GM18861 (cell line): Measurements from ENCODE around the gene MARK4.
"Not testable (repeated sequence)": the region's sequence is repeated elsewhere in the genome, so short reads cannot be mapped to it uniquely, and the experiment has no call there.

ENCODE experiments used
- ATAC-seq: cut with Tn5 transposase; IDR thresholded peaks from one replicate; pipeline ENCODE4 v1.9.1; 2021; ENCODE audit not compliant: unreplicated experiment

The MARK4 gene

DNA sequence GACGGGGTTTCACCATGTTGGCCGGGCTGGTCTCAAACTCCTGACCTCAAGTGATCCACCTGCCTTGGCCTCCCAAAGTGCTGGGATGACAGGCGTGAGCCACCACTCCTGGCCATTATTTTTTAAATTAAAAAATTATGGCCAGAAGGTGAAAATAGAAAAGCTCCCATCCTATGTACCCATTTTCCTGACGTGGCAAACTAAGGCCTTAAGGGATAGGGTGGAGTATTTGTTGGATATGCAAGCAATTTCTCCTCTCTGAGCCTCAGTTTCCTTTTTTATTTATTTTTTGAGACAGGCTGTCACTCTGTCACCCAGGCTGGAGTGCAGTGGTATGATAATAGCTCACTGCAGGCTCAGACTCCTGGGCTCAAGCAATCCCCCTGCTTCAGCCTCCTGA lies 83.8 kb downstream of the MARK4 start:
- ATAC-seq: not testable (repeated sequence)

DNA sequence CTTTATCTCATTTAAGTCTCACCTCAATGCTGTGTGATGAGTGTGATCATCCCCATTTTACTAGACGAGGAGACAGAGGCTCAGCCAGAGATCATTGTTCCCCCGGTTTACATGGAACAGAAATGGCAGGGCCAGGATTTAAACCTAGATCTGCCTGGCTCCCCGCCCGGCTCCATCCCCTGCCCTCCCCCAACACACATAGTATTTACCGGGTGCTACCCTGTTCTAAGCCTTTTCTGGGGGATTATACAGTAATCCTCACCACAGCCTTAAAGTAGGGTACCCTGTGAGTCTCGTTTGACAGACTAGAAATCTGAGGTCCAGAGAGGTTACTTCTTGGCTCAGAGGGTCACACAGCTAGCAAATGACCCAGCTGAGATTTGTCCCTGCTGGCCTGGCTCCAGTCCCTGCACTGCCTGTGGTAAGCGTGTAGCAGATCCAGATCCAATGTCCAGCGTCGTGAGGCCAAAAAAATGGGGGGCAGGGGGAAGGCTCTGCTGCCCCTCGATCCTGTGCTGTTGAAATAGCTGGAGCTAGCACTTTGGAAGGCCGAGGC lies 85.7 kb downstream of the MARK4 start:
- ATAC-seq: no peak

DNA sequence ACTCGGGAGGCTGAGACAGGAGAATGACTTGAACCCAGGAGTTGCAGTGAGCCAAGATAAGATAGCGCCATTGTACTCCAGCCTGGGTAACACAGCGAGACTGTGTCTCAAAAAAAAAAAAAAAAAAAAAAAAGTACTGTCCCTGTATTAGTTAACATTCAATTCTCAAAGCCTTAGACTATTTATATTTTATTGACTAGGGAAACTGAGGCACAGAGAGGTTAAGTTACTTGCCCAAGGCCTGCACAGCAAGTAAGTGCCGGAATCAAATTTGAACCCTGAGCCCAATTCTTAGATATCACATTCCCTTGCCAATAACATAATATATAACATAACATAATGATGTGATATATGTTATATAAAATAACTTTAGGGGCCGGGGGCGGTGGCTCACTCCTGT lies 88.6 kb downstream of the MARK4 start:
- ATAC-seq: no peak

DNA sequence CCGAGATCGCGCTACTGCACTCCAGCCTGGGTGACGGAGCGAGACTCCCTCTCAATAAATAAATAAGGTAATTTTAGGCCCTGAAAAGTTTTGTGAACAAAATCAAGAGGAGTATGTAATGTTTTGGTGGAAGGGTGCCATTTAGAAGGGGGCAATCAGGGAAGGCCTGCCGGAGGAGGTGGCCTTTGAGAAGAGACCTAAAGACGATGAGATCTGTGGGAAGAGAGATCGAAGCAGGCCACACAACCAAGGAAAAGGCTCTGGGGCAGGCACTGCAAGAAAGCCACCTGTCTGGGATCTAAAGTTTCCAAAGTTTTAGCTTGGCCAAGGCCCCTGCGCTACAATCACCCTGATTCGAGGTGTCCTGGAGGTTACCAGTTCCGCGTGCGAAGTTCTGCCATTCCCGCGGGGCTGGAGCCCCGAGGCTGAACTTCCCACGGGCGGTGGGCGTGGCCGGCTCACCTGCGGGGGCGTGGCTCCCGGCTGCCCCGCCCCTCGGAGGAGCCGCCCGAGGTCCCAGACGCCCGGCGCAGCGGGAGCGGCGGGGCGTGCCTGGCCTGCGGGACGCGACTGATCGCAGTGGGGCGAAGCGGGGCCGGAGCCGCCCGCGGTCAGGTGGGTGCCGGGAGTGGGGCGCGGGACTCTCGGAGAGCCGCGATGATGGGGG lies 89.3 kb downstream of the MARK4 start, which contains the start of gene KLC3:
Gene KLC3 (plus strand): TSS at position 519 of the 667 bp plus-strand sequence. CDS start 4,792 bp downstream, outside the sequence.
- ATAC-seq: no peak

GRCh38 chr19:45340899-45341453 lies 89.9 kb downstream of the MARK4 start:
- ATAC-seq: no peak

GRCh38 chr19:45342911-45343310 lies 91.8 kb downstream of the MARK4 start:
- ATAC-seq: no peak

- ATAC-seq: no peak
Measured at GRCh38 chr19:45344621-45345505, 93.8 kb downstream of the MARK4 start.

GRCh38 chr19:45345506-45345860 lies 94.4 kb downstream of the MARK4 start:
- no peak for ATAC-seq

DNA sequence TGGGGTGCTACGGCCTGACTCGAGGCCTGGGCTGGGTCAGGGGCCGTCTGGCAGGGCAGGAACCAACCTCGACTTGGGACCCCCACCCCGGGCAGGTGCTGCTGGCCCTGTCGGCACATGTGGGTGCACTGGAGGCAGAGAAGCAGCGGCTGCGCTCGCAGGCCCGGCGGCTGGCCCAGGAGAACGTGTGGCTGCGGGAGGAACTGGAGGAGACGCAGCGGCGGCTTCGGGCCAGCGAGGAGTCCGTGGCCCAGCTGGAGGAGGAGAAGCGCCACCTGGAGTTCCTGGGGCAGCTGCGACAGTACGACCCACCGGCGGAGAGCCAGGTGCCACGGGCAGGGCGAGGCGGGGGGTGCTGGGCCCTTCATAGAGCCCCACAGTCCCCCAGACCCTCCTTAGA lies 95.4 kb downstream of the MARK4 start:
- no peak for ATAC-seq

DNA sequence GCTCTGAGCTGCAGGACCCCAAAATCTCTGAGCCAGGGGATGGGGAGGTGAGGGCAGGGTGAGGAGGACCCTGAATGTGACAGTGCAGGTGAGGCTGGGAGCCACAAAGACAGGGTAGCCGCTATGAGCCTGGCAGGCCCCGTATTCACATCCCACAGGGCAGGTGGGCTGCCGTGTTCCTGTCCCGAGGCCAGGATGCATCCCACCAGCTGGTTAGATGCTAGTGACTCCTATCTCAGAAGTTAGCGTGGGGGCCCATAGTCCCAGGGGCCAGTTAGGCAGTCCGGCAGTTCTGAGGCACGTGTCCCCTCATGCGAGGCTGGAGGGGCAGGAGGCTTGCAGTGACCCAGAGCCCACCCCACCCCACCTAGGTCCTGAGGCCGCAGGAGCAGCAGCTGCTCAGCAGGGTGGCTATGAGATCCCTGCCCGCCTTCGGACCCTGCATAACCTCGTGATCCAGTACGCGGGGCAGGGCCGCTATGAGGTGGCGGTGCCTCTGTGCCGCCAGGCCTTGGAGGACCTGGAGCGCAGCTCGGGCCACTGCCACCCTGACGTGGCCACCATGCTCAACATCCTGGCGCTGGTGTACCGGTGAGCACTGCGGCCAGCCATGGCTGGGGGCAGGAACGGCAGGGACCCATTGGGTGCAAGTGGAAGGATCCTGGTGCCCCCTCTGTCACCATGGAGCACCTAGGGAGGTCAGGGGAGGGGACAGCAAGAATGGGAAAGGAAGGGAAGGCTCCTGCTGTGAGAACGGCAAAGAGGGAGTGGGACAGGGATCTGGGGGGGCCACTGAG lies 96.7 kb downstream of the MARK4 start:
- no peak for ATAC-seq

- ATAC-seq: no peak
Measured at GRCh38 chr19:45348367-45349125, 97.5 kb downstream of the MARK4 start.

DNA sequence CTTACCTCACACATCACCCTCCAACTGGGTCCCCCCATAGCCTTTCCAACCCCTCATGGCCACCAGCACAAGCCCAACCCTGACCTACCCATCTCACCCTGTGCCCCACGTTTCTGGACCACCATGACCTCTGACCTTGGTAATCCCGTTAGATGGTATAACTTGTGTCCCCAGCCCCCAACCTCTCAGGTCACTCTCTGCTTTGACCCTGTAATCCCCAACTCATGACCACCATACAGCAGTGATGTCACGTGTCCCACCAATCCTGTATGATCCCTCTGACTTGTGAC lies 98.0 kb downstream of the MARK4 start:
- no peak for ATAC-seq

GRCh38 chr19:45349430-45349941 lies 98.4 kb downstream of the MARK4 start:
- no peak for ATAC-seq

GRCh38 chr19:45350477-45351058 lies 99.5 kb downstream of the MARK4 start:
- no peak for ATAC-seq

DNA sequence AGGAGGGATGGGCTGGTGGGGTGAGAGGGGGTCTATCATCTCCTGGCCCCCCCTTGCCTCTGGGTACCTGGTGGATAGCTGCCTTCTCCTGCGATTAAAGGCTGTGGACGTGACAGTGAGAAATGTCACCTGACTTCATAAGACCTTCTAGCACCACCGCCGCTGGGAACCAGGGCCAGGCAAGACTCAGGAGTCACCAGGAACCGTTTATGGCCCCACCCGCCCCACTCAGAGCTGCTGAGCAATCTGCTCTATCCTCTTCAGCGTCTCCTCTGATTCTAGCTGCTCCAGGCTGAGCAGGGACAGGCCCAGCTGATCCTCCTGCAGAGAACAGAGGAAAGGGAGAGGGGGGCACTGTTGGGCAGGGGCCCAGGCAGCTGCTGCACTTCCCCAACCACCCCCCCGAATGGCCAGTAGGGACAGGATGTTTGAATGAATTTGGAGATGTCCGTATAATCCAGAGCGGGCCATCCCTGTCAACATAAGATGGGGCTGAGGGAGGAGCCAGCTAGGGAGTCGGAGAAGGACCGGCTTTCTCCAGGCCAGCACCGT lies 100.4 kb downstream of the MARK4 start:
- ATAC-seq: no peak

GRCh38 chr19:45352062-45352461 lies 101.0 kb downstream of the MARK4 start:
- no peak for ATAC-seq

DNA sequence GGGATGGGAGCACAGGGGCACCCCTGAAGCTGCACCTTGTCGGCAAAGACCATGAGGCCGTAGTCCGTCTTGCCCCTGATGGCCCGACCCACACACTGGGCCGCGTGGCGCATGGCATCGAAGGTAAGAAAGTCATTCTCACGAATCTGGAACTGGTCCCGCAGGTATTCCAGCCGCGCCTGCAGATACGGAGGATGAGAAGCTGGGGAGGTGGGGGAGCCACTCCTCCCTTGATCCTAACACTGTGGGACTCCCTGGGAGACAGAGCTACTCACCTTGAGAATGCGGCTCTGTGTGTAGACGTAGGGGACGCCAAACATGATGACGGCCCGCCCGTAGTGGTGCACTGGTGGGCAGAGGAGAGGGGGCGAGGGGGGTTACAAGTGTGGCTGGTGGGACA lies 101.4 kb downstream of the MARK4 start:
- ATAC-seq: no peak

GRCh38 chr19:45352914-45353796 lies 102.1 kb downstream of the MARK4 start:
- no peak for ATAC-seq
